HG03571 (cell line): Measurements from ENCODE around the gene JAZF1.

Experiments used
- ATAC-seq: cut with Tn5 transposase; IDR thresholded peaks from one replicate; pipeline ENCODE4 v1.9.1; 2021; ENCODE audit not compliant: unreplicated experiment

The JAZF1 gene

DNA sequence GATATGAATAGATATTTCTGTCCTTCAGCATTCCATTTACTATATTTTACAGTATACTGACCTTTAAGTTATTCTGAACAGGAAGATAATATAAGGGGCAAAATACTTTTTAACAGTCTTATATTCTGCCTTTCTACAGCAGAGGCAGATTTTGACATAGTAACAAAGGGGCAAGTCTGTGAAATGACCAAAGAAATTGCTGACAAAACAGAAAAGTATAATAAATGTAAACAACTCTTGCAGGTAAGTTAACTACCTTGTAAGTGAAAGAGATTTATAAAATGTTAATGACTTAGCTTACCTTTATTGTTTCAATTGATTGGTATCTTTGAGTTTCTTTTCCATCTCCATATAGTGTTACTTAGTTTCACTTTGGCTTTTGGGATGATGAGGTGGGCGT, 384.6 kb downstream of the JAZF1 start:
- no peak for ATAC-seq

DNA sequence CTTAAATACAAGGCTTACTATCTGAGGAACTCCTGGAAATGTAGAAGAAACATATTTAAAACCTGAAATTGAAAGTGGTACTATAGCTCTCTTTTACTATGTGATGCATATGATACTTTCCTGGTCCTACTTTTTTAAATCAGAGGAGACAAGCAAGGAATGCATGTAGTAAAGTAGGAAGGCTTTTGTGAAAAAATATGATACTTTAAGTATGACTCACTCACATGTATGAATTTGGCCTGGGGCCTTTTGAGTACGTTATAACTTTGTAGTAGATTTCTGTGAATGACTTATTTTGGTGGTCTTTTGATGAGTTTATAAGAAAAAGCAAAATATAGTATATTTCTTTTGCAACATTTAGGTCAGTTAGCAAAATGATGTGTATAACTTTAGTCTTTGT, 386.8 kb downstream of the JAZF1 start:
- ATAC-seq, result no peak

DNA sequence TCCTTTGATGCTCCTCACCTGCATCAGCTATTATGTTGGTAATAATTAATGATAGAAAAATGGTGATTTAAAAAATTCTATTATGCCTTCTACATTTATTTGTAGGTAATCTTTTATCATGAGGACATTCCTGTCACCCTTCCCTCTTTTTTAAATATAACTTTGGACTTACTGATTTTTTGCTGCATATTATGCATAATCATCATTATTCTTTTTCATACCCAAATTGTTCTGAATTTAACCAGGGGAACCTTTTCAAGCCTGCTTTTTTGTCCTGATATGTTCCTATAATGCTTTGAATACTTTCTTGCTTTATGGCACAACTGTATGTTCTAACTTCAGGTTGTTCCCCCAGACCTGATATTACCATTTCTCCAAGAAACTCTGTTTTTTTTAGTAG, 392.2 kb downstream of the JAZF1 start:
- ATAC-seq, result no peak

DNA sequence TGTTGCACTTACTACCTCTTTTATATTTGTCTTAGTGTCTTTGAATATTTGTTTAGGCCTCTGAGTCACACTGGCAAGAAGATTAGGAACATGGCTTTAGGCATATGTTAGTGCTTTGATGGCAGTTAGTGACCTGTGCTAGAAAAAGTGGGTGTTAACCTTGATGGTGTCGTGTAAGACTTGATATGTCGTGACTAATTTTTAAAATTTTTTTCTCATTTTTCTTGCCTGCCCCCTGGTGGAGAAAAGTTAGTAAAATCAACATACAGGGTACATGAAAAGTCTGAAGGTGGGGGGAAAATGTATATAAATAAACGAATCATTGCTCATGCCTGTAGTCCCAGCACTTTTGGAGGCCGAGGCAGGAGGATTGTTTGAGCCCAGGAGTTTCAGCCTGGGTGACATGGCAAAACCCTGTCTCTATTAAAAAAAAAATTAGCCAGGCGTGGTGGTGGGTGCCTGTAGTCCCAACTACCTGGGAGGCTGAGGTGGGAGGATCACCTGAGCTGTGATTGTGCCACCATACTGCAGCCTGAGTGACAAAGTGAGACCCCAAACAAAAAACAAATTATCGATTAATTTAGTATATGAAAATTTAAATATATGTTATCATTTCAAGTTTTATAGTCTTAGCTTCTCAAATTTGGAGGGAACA, 396.1 kb downstream of the JAZF1 start:
- ATAC-seq, result no peak

DNA sequence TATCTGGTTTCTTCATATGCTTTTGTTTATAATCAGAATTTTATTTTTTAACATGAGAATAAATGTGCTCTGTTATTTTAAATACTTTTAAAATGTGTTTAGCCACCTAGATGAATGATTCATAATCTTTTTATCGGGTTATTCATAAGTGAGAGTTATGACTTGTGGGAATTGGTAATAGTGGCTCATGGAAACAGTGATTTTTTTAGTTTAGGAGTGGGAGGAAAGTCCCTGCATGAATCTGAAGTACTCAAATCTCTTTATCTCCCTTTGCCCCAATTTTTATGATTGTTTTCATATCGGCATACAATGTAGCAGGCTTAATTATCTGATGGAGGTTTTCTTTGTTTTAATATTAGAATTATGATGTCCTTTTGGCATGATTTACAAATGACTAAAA, 397.7 kb downstream of the JAZF1 start:
- ATAC-seq, result no peak

- no peak for ATAC-seq
Measured at GRCh38 chr7:27781188-27781587, 399.4 kb downstream of the JAZF1 start.
